GM12878 (cell line): ENCODE data around the gene RPL10L. TPM values are rescaled to one million over a fixed set of nuclear protein-coding genes. Genes with fewer than 3 reads are reported as not detected.

Experiments
- ATAC-seq: fragments of 200-7000 bp; cut with Tn5 transposase; 3 replicates; pipeline ENCODE4 v1.9.1; 2020; ENCODE audit warnings: mild to moderate bottlenecking, moderate library complexity
- BruUV-seq: library from RNA; stranded (reverse); fragments of 400-500 nt; replicated peaks from 2 replicates; lab custom pipeline; 2021; lab: Mats Ljungman, UMichigan
- CTCF ChIA-PET: fragments of 300-600 bp; sonication (Branson Sonifier 250); formaldehyde crosslinking; extraction: SDS; loops from one replicate; lab custom pipeline; 2021; ENCODE audit warnings: inconsistent platforms; lab: Yijun Ruan, JAX
- POLR2A ChIA-PET: fragments of 350-600 bp; formaldehyde crosslinking; extraction: SDS; loops from one replicate; lab custom pipeline; 2021; ENCODE audit warnings: inconsistent platforms; lab: Charles Lee
- RAD21 ChIA-PET: fragments of 300-600 bp; sonication (Branson Sonifier 250); formaldehyde crosslinking; loops from one replicate; lab custom pipeline; 2023; ENCODE audit warnings: antibody characterized with exemption; ENCODE audit not compliant: unreplicated experiment; lab: Charles Lee
- SMC1A ChIA-PET: fragments of 300-600 bp; sonication (Branson Sonifier 250); formaldehyde crosslinking; loops from one replicate; lab custom pipeline; 2023; ENCODE audit not compliant: unreplicated experiment, uncharacterized antibody; lab: Charles Lee
- DNase-seq: peaks from one replicate; pipeline ENCODE4 v3.0.0-alpha.2; 2011; ENCODE audit warnings: low read depth, low spot score
- FAIRE-seq: peaks from 3 replicates; lab custom pipeline; 2011; peaks lifted over from hg19 to GRCh38; lab: Jason Lieb, UNC
- H2AFZ ChIP-seq: 2 replicates; pipeline ENCODE4 v1.6.0; 2011; ENCODE audit warnings: low read depth, low read length, control low read depth; ENCODE audit not compliant: control insufficient read depth
- H3K27ac ChIP-seq: 2 replicates; pipeline ENCODE4 v1.5.1; 2011; ENCODE audit warnings: control low read depth; ENCODE audit not compliant: control insufficient read depth, insufficient read depth
- H3K27me3 ChIP-seq, 2 experiments: replicated peaks in 1 of 2; 2 replicates each; pipeline versions ENCODE4 v1.6.0 to v1.6.1; 2011; ENCODE audit warnings: low read length in 1 of 2; ENCODE audit not compliant: control insufficient read depth in 2 of 2, insufficient read depth in 2 of 2
- H3K36me3 ChIP-seq, 2 experiments: 2 replicates each; pipeline ENCODE4 v1.5.1; 2011; ENCODE audit warnings: low read length in 1 of 2; ENCODE audit not compliant: control insufficient read depth in 2 of 2, insufficient read depth in 2 of 2
- H3K4me1 ChIP-seq: 2 replicates; pipeline ENCODE4 v1.6.1; 2011; ENCODE audit warnings: mild to moderate bottlenecking, low read length, moderate library complexity, mixed read lengths; ENCODE audit not compliant: control insufficient read depth, insufficient read depth
- H3K4me2 ChIP-seq: 2 replicates; pipeline ENCODE4 v1.6.0; 2011; ENCODE audit warnings: control low read depth; ENCODE audit not compliant: control insufficient read depth, insufficient read depth
- H3K4me3 ChIP-seq: fragments of 200-600 bp; sonication (generic); 2 replicates; pipeline ENCODE4 v1.5.1; 2016
- H3K79me2 ChIP-seq: 2 replicates; pipeline ENCODE4 v1.6.0; 2011; ENCODE audit warnings: low read length; ENCODE audit not compliant: control insufficient read depth, insufficient read depth
- H3K9ac ChIP-seq: 2 replicates; pipeline ENCODE4 v1.8.0; 2011; ENCODE audit warnings: low read length, control low read depth, mixed read lengths; ENCODE audit not compliant: control insufficient read depth, insufficient read depth
- H3K9me3 ChIP-seq: replicated peaks from 3 replicates; pipeline ENCODE4 v1.5.1; 2011; ENCODE audit warnings: mild to moderate bottlenecking, low read length; ENCODE audit not compliant: control insufficient read depth, insufficient read depth
- H4K20me1 ChIP-seq: 2 replicates; pipeline ENCODE4 v1.6.0; 2011; ENCODE audit not compliant: control insufficient read depth, insufficient read depth
- CEBPZ ChIP-seq: fragments of 150-350 bp; IDR thresholded peaks from 2 replicates; pipeline ENCODE4 v1.6.1; 2016; ENCODE audit warnings: low read depth, low read length
- USF2 ChIP-seq: IDR thresholded peaks from 2 replicates; pipeline ENCODE4 v1.6.1; 2011; ENCODE audit warnings: low read depth, low read length, improper control_type of control experiment, borderline replicate concordance
- WGBS: methylation state at CpG from one replicate; pipeline ENCODE4 v1.1.6; 2016; ENCODE audit warnings: low lambda C conversion rate; ENCODE audit not compliant: insufficient replicate concordance, insufficient coverage; ENCODE audit errors: missing lambda C conversion rate; 5-methylcytosine and 5-hydroxymethylcytosine counted together
- in situ Hi-C: fragments of 300-500 bp; cut with MboI; formaldehyde crosslinking; loops from 9 replicates; pipeline ENCODE4 v1.14.3; 2018; ENCODE audit warnings: mixed read lengths
- intact Hi-C: fragments of 100-400 bp; cut with micrococcal nuclease; formaldehyde crosslinking; loops from one replicate; pipeline ENCODE4 v1.14.2; 2022; ENCODE audit not compliant: unreplicated experiment
- polyA plus RNA-seq, 11 experiments: library from polyadenylated mRNA; depleted of rRNA in 4 of 11; unstranded in 6 of 11; stranded (reverse) in 5 of 11; fragments of >200 nt; fragmentation: Nextera tagmentation in 4 of 11; fragmentation: Illumina TruSeq in 1 of 11; extraction: Ambion mirVana in 4 of 11; extraction: Trizol in 1 of 11; gene quantifications; 1 replicate in 1 of 11; 2 replicates in 10 of 11; pipeline versions ENCODE4 v1.2.1 to v1.2.3, GENCODE V29; 2011 to 2016; ENCODE audit warnings: inconsistent platforms in 2 of 11, missing spikeins in 2 of 11, low read depth in 1 of 11
- total RNA-seq, 4 experiments: library from RNA; depleted of rRNA in 3 of 4; stranded (reverse); fragments of >200 nt in 3 of 4; fragmentation: Illumina TruSeq in 1 of 4; extraction: Trizol in 1 of 4; gene quantifications; 2 replicates each; pipeline versions ENCODE4 v1.2.1 to v1.2.3, GENCODE V29; 2013 to 2021

RPL10L gene
- total and polyA plus RNA-seq, 10 of the 15 experiments (the other 5 are each of a cell fraction or from before 2014, with no cell fraction given) = not detected

- Histone ChIP-seq H3K9ac (no peak overlapping the region), H3K9me3 (no peaks in the 10 kb centered on the region)
- CTCF ChIA-PET = no interaction called here
- TF ChIP-seq USF2 = no peak
- no peak for TF ChIP-seq CEBPZ
- TF ChIP-seq, all 136 proteins: peak for 0
- ATAC-seq (no peak), FAIRE-seq (no peak), DNase-seq (no peak)
- ChIA-PET POLR2A (no interaction called here), SMC1A (no interaction called here), RAD21 (no interaction called here)
- no peak overlapping the region for H2AFZ ChIP-seq
- no peaks in the 10 kb centered on the region for H3K79me2 ChIP-seq
- H4K20me1 ChIP-seq = no peaks in the 10 kb centered on the region
- H3K4me3 ChIP-seq = no peak overlapping the region
- in situ Hi-C loops = no loop called here
- no TSS peak for BruUV-seq
- H3K4me1 ChIP-seq = no peaks in the 10 kb centered on the region
- intact Hi-C loops = no loop called here
- no peak overlapping the region for H3K27ac ChIP-seq
- no peak overlapping the region for H3K4me2 ChIP-seq
- H3K27me3 ChIP-seq = no peaks in the 10 kb centered on the region
- 0% methylated on average over 1 of the region's 1 CpG for WGBS
- no peaks in the 10 kb centered on the region for H3K36me3 ChIP-seq
Measured at GRCh38 chr14:46661728-46662127, 10.1 kb upstream of the RPL10L start.
